DND-41 (cell line): ENCODE results near the gene LRRC8A.
"Not testable (repeated sequence)": the region's sequence is repeated elsewhere in the genome, so short reads cannot be mapped to it uniquely, and the experiment has no call there.

Experiments used
- ATAC-seq: fragments of 200-7000 bp; cut with Tn5 transposase; 3 replicates; pipeline ENCODE4 v1.9.1; 2021; ENCODE audit warnings: low read depth; ENCODE audit not compliant: insufficient read depth
- DNase-seq: peaks from one replicate; pipeline ENCODE4 v3.0.0-alpha.2; 2020
- H2AFZ ChIP-seq: 2 replicates; pipeline ENCODE4 v1.6.0; 2012; ENCODE audit warnings: low read depth, low read length
- H3K27ac ChIP-seq: 2 replicates; pipeline ENCODE4 v1.5.1; 2012; ENCODE audit warnings: low read length, inconsistent platforms
- H3K27me3 ChIP-seq: fragments of 200-600 bp; sonication (generic); 2 replicates; pipeline ENCODE4 v1.6.0; 2012; ENCODE audit warnings: low read length, mild to moderate bottlenecking, inconsistent platforms; ENCODE audit not compliant: insufficient read depth, poor library complexity
- H3K36me3 ChIP-seq: 2 replicates; pipeline ENCODE4 v1.5.1; 2012; ENCODE audit warnings: low read length, inconsistent platforms; ENCODE audit not compliant: insufficient read depth
- H3K4me1 ChIP-seq: 2 replicates; pipeline ENCODE4 v1.5.1; 2012; ENCODE audit warnings: mild to moderate bottlenecking, low read length; ENCODE audit not compliant: insufficient read depth
- H3K4me2 ChIP-seq: 2 replicates; pipeline ENCODE4 v1.6.0; 2012; ENCODE audit warnings: mild to moderate bottlenecking, moderate library complexity, low read length, inconsistent platforms; ENCODE audit not compliant: insufficient read depth
- H3K4me3 ChIP-seq, 2 experiments: fragments of 200-600 bp in 1 of 2; shearing (Covaris generic) in 1 of 2; 2 replicates each; pipeline ENCODE4 v1.5.1; 2012 to 2016; ENCODE audit warnings: inconsistent platforms in 2 of 2, low read length in 2 of 2, mild to moderate bottlenecking in 2 of 2, low read depth in 1 of 2, moderate library complexity in 1 of 2
- H3K79me2 ChIP-seq: 2 replicates; pipeline ENCODE4 v1.6.0; 2012; ENCODE audit warnings: low read length, inconsistent platforms; ENCODE audit not compliant: insufficient read depth
- H3K9ac ChIP-seq: 2 replicates; pipeline ENCODE4 v1.6.0; 2012; ENCODE audit warnings: low read depth, mild to moderate bottlenecking, inconsistent platforms, low read length, moderate library complexity
- H3K9me3 ChIP-seq: 2 replicates; pipeline ENCODE4 v1.5.1; 2012; ENCODE audit warnings: low read length, moderate library complexity, mild to moderate bottlenecking, inconsistent platforms; ENCODE audit not compliant: insufficient read depth, severe bottlenecking
- H4K20me1 ChIP-seq: 2 replicates; pipeline ENCODE4 v1.6.0; 2012; ENCODE audit warnings: low read length; ENCODE audit not compliant: insufficient read depth
- CTCF ChIP-seq: IDR thresholded peaks from 2 replicates; pipeline ENCODE4 v1.5.1; 2012; ENCODE audit warnings: borderline replicate concordance, low read length, moderate library complexity, mild to moderate bottlenecking; ENCODE audit not compliant: poor library complexity, severe bottlenecking; ENCODE audit errors: extremely low read depth

Gene LRRC8A

GRCh38 chr9:128847803-128848202 lies 34.1 kb upstream of the LRRC8A start:
- H3K9me3 ChIP-seq, result peaks cover 3% of the 10 kb centered on the region
- no peak overlapping the region for H3K27ac ChIP-seq
- H3K4me2 ChIP-seq, result no peak overlapping the region
- no peaks in the 10 kb centered on the region for H3K27me3 ChIP-seq
- no peaks in the 10 kb centered on the region for H3K36me3 ChIP-seq
- no peaks in the 10 kb centered on the region for H4K20me1 ChIP-seq
- no peaks in the 10 kb centered on the region for H3K4me1 ChIP-seq
- ATAC-seq (no peak), DNase-seq (no peak)
- H3K9ac ChIP-seq, result no peak overlapping the region
- no peak for TF ChIP-seq CTCF
- no peak overlapping the region for H2AFZ ChIP-seq
- H3K79me2 ChIP-seq, result no peaks in the 10 kb centered on the region
- H3K4me3 ChIP-seq, result no peak overlapping the region

GRCh38 chr9:128851024-128851423 lies 30.9 kb upstream of the LRRC8A start:
- H3K9me3 ChIP-seq, H3K4me1 ChIP-seq, H3K36me3 ChIP-seq, H4K20me1 ChIP-seq, ATAC-seq, H2AFZ ChIP-seq, H3K79me2 ChIP-seq, H3K27me3 ChIP-seq, H3K4me2 ChIP-seq, H3K9ac ChIP-seq, H3K27ac ChIP-seq, DNase-seq, H3K4me3 ChIP-seq: not testable (repeated sequence)

GRCh38 chr9:128851779-128852600 lies 29.9 kb upstream of the LRRC8A start:
- H3K4me2 ChIP-seq, H3K27me3 ChIP-seq, H3K4me1 ChIP-seq, H3K4me3 ChIP-seq, H2AFZ ChIP-seq, H3K9me3 ChIP-seq, ATAC-seq, H3K9ac ChIP-seq, H3K36me3 ChIP-seq, H3K79me2 ChIP-seq, H4K20me1 ChIP-seq, H3K27ac ChIP-seq: not testable (repeated sequence)
- DNase-seq, result peak; percentile 13
- TF ChIP-seq CTCF, result peak; percentile 41

- not testable (repeated sequence) for H3K4me2 ChIP-seq, H3K4me1 ChIP-seq, H3K9ac ChIP-seq, H3K79me2 ChIP-seq, H3K36me3 ChIP-seq, H3K27ac ChIP-seq, H4K20me1 ChIP-seq, H3K4me3 ChIP-seq, H2AFZ ChIP-seq, ATAC-seq, H3K9me3 ChIP-seq, DNase-seq, H3K27me3 ChIP-seq
Measured at GRCh38 chr9:128852646-128853045, 29.3 kb upstream of the LRRC8A start.

GRCh38 chr9:128854454-128854853 lies 27.5 kb upstream of the LRRC8A start:
- not testable (repeated sequence) for H3K79me2 ChIP-seq, H3K9me3 ChIP-seq, ATAC-seq

GRCh38 chr9:128858476-128858875 lies 23.5 kb upstream of the LRRC8A start:
- not testable (repeated sequence) for H4K20me1 ChIP-seq, H3K4me3 ChIP-seq, DNase-seq, ATAC-seq, H3K36me3 ChIP-seq, H3K79me2 ChIP-seq, H3K27ac ChIP-seq, H3K4me1 ChIP-seq, H2AFZ ChIP-seq, H3K4me2 ChIP-seq, H3K9me3 ChIP-seq, H3K27me3 ChIP-seq, H3K9ac ChIP-seq

More at GRCh38 chr9:128854454-128854853, 27.5 kb upstream of the LRRC8A start:
- not testable (repeated sequence) for H3K4me3 ChIP-seq, DNase-seq, H3K4me2 ChIP-seq, H4K20me1 ChIP-seq, H3K4me1 ChIP-seq, H2AFZ ChIP-seq, H3K27ac ChIP-seq, H3K36me3 ChIP-seq, H3K27me3 ChIP-seq, H3K9ac ChIP-seq
